Peyer's patch (tissue), 4 donors: ENCODE results near the gene NMUR1. TPM values are rescaled to one million over a fixed set of nuclear protein-coding genes. Genes with fewer than 3 reads are reported as not detected.

Experiments used
- DNase-seq, 3 donors: peaks; one replicate each; pipeline ENCODE4 v3.0.0-alpha.2; 2017 to 2019
- H3K27ac ChIP-seq, 4 donors: fragments of 200-600 bp; sonication (generic); one replicate each; pipeline ENCODE4 v1.5.1; 2016 to 2019
- H3K27me3 ChIP-seq, 2 donors: fragments of 200-600 bp; sonication (generic); one replicate each; pipeline ENCODE4 v1.5.1; 2019
- H3K36me3 ChIP-seq, 3 donors: fragments of 200-600 bp; sonication (generic); one replicate each; pipeline ENCODE4 v1.5.1; 2016 to 2019
- H3K4me1 ChIP-seq, 4 donors: fragments of 200-600 bp; sonication (generic); one replicate each; pipeline ENCODE4 v1.5.1; 2016 to 2019
- H3K4me3 ChIP-seq, 4 donors: fragments of 200-600 bp; sonication (generic); 1 replicate in 3 of 4; 2 replicates in 1 of 4; pipeline ENCODE4 v1.5.1; 2016 to 2019; ENCODE audit warnings: mild to moderate bottlenecking in 1 of 4
- H3K9me3 ChIP-seq, 4 donors: fragments of 200-600 bp; sonication (generic); one replicate each; pipeline ENCODE4 v1.5.1; 2016 to 2019; ENCODE audit warnings: mild to moderate bottlenecking in 1 of 4
- CTCF ChIP-seq, 6 experiments: fragments of 450-650 bp in 4 of 6; fragments of 200-600 bp in 2 of 6; sonication (generic) in 1 of 6; IDR thresholded peaks; one replicate each; pipeline ENCODE4 v1.5.1; 2017 to 2019; ENCODE audit warnings: antibody characterized with exemption in 6 of 6, mild to moderate bottlenecking in 3 of 6, moderate library complexity in 1 of 6
- POLR2A ChIP-seq, 2 donors: fragments of 450-650 bp; IDR thresholded peaks; one replicate each; pipeline ENCODE4 v1.5.1; 2017; ENCODE audit warnings: antibody characterized with exemption in 2 of 2, mild to moderate bottlenecking in 2 of 2, moderate library complexity in 2 of 2
- total RNA-seq, 4 donors: library from RNA; depleted of rRNA; stranded (reverse); fragments of >200 nt; gene quantifications; one replicate each; pipeline ENCODE4 v1.1.0, GENCODE V29; 2016

Gene NMUR1
- total RNA-seq, 4 donors from 2014 or later: 0.53 to 3.1 (median 0.80) TPM; not detected in 1

GRCh38 chr2:231531883-231532755 is 1.9 kb upstream of the NMUR1 start:
- TF ChIP-seq CTCF (IDR thresholded peaks at IDR 0.05): no peak
- TF ChIP-seq POLR2A (IDR thresholded peaks at IDR 0.05): no peak
- Histone ChIP-seq H3K4me3 (no peak overlapping the region), H3K27me3 (peaks cover 0 to 4% of the 10 kb centered on the region in 2 donors), H3K27ac (no peak overlapping the region), H3K9me3 (no peaks in the 10 kb centered on the region), H3K36me3 (no peaks in the 10 kb centered on the region), H3K4me1 (peaks cover 0 to 22% (median 6%) of the 10 kb centered on the region in 4 donors)
- no peak for DNase-seq

GRCh38 chr2:231531466-231531865 is 1.2 kb upstream of the NMUR1 start:
- peaks cover 0 to 22% (median 6%) of the 10 kb centered on the region in 4 donors for H3K4me1 ChIP-seq
- TF ChIP-seq POLR2A (IDR thresholded peaks at IDR 0.05) (no peak), CTCF (IDR thresholded peaks at IDR 0.05) (no peak)
- DNase-seq: no peak

GRCh38 chr2:231528636-231529030 is 1.6 kb downstream of the NMUR1 start:
- TF ChIP-seq POLR2A (IDR thresholded peaks at IDR 0.05) (no peak), CTCF (IDR thresholded peaks at IDR 0.05) (no peak)
- peaks cover 0 to 23% (median 8%) of the 10 kb centered on the region in 4 donors for H3K4me1 ChIP-seq
- no peak overlapping the region for H3K27ac ChIP-seq
- DNase-seq: no peak
- H3K4me3 ChIP-seq: no peak overlapping the region
- H3K27me3 ChIP-seq: peaks cover 0 to 4% of the 10 kb centered on the region in 2 donors
- H3K36me3 ChIP-seq: no peaks in the 10 kb centered on the region
- H3K9me3 ChIP-seq: no peaks in the 10 kb centered on the region

More at GRCh38 chr2:231531466-231531865, 1.2 kb upstream of the NMUR1 start:
- Histone ChIP-seq H3K36me3 (no peaks in the 10 kb centered on the region), H3K9me3 (no peaks in the 10 kb centered on the region), H3K27me3 (peaks cover 0 to 4% of the 10 kb centered on the region in 2 donors), H3K4me3 (no peak overlapping the region), H3K27ac (no peak overlapping the region)

GRCh38 chr2:231527955-231528635 is 2.1 kb downstream of the NMUR1 start:
- DNase-seq: no peak
- Histone ChIP-seq H3K4me3 (no peak overlapping the region), H3K9me3 (no peaks in the 10 kb centered on the region), H3K27me3 (peaks cover 0 to 4% of the 10 kb centered on the region in 2 donors), H3K4me1 (peaks cover 0 to 27% (median 8%) of the 10 kb centered on the region in 4 donors), H3K36me3 (no peaks in the 10 kb centered on the region), H3K27ac (no peak overlapping the region)
- TF ChIP-seq POLR2A (IDR thresholded peaks at IDR 0.05): no peak
- TF ChIP-seq CTCF (IDR thresholded peaks at IDR 0.05): no peak

- peaks cover 0 to 27% (median 8%) of the 10 kb centered on the region in 4 donors for H3K4me1 ChIP-seq
- no peaks in the 10 kb centered on the region for H3K36me3 ChIP-seq
- no peak overlapping the region for H3K27ac ChIP-seq
- no peak for TF ChIP-seq CTCF (IDR thresholded peaks at IDR 0.05)
- no peak for TF ChIP-seq POLR2A (IDR thresholded peaks at IDR 0.05)
- peaks cover 0 to 4% of the 10 kb centered on the region in 2 donors for H3K27me3 ChIP-seq
- H3K9me3 ChIP-seq: no peaks in the 10 kb centered on the region
- no peak overlapping the region for H3K4me3 ChIP-seq
- DNase-seq: no peak
Observed at GRCh38 chr2:231527091-231527395, 3.2 kb downstream of the NMUR1 start.
